GM18867 (cell line): ENCODE data around the gene CCNA2.

Source experiments
- ATAC-seq: cut with Tn5 transposase; IDR thresholded peaks from one replicate; pipeline ENCODE4 v1.9.1; 2021; ENCODE audit warnings: mild to moderate bottlenecking, moderate library complexity; ENCODE audit not compliant: unreplicated experiment

Gene CCNA2

GRCh38 chr4:121806411-121806810 lies 17.3 kb downstream of the CCNA2 start:
- no peak for ATAC-seq

DNA sequence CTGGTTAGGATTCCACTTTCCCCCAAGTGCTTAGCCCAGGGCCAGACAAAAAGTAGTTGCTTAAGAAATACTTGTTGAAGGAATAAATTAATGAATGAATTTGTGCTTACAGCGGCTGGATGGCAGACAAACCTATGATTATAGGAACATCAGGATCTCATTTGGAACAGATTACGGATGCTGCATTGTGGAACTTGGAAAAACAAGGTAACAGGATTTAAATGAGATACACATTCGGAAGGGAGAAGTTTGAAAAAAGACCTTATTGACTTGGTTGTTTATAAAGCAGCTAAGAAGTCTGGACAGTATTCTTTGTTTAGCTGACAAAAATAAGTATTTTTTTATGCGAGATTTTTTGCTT lies 22.0 kb downstream of the CCNA2 start:
- ATAC-seq, result no peak

GRCh38 chr4:121800961-121801714 lies 22.5 kb downstream of the CCNA2 start, which contains the start of gene EXOSC9:
EXOSC9 (plus strand) TSS chr4:121801323; CDS start chr4:121801425, 102 bp downstream.
- peak; percentile 78 for ATAC-seq

DNA sequence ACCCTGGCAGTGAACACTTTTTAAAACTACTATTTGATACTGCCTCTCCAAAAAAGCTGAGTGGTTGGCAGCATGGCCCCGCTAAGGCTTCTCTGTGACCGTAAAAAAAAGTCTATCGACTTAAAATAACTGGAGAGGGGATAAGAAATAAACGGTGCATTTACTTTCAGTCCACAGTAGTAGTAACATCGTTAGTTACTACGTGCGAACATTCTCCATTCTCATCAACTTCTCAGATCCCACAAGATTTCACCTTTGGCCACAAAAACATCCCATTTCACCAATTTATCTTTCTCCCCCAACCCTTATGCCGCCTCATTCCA lies 23.1 kb downstream of the CCNA2 start:
- ATAC-seq, result peak; percentile 32

DNA sequence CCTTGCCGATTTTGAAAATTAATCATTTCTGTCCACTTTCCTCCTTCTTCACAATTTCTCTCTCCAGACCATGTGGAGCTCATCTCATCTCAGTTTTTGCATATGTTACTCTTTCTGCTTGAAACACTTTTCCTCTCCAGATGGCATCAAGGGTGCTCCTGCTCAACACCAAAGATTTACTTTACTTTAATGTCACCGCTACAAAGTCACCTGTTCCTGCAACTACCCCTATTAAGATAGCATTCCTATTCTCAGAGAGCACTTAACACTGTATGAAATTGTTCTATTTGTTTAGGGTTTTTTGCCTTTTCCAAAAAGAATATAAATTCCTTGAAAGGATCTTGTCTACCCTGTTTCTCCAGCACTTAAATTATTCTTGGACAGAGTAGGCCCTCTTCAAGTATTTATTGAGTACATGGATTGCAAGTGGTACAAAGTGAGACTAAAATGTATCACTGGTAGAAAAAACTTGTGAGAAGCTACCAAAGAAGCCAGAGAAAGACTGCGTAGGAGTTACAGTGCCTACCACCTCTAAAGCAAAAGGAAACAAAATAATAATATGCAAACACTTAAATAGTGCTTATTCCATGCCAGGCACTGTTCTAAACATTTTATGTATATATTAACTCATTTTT lies 23.7 kb downstream of the CCNA2 start:
- ATAC-seq, result peak; percentile 5

DNA sequence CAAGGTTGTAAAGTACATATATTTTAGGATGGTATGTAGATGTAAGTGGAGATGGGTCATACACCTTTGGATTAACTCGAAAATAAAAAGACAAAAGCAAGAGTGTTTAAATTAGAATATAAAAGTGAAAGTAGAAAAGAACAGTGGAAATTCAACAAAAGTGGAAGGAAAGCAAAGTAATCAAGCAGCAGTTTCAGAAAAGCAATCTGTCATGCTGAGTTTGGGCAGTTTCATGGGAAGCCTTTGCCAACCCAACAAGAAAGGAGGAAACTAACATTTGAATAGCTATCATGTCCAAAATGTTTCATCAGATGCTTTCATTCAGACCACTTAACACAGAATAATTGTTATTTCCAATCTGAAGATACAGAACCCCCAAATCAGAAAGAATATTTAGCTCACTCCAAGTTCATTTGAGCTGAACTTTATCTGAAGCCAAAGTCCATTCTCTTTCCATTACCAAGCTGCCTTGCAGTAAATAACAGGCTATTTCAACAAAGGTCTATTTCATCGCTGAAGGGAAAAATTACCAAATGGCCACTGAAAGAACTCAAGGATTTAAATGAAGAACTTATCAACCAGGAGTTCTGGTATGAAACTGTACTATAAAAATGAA lies 24.4 kb downstream of the CCNA2 start:
- ATAC-seq, result no peak

DNA sequence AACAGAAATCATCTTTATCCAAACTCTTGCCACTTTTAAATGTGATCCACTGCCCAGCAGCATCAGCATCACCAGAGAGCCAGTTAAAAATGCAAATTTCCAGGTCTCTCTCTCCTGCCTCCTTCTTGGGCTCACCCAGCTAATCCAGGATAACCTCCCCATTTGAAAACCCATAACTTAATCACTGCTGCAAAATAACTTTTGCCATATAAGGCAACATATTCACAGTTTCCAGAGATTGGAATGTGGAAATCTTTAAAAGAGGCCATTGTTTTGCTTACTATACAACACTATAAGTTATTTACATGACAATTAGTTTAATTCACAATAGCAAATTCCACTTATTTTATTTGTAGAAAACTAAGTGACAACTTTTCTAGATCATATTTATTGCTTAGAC lies 27.4 kb downstream of the CCNA2 start:
- no peak for ATAC-seq

- ATAC-seq, result no peak
Measured at GRCh38 chr4:121794505-121795188, 29.0 kb downstream of the CCNA2 start.

- no peak for ATAC-seq
Measured at GRCh38 chr4:121792966-121793365, 30.7 kb downstream of the CCNA2 start.

- no peak for ATAC-seq
Measured at GRCh38 chr4:121791481-121791880, 32.2 kb downstream of the CCNA2 start.

GRCh38 chr4:121790976-121791375 lies 32.7 kb downstream of the CCNA2 start:
- no peak for ATAC-seq

- ATAC-seq, result no peak
Measured at GRCh38 chr4:121789960-121790829, 33.5 kb downstream of the CCNA2 start.

GRCh38 chr4:121789455-121789854 lies 34.2 kb downstream of the CCNA2 start:
- no peak for ATAC-seq

DNA sequence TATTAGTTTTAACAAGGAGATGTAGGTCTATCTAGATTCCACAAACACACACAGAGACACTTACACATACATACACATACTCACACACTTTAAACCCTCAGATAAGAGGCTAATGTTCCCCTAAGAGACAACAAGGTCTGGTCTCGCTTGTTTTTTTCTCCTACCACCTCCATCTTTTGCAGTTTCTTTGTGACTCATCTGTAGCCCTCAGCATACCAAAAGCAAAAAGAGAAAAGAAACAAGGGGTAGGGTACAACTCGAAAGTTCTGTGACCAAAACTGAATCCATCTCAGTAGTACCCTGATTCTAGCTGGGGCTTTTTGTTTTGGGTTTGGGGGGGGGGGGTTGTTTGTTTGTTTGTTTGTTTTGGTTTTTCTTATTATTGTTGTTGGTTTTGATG lies 34.8 kb downstream of the CCNA2 start:
- peak; percentile 93 for ATAC-seq

GRCh38 chr4:121786221-121786620 lies 37.5 kb downstream of the CCNA2 start:
- ATAC-seq, result no peak

- no peak for ATAC-seq
Measured at GRCh38 chr4:121785479-121785878, 38.2 kb downstream of the CCNA2 start.

GRCh38 chr4:121784975-121785374 lies 38.7 kb downstream of the CCNA2 start:
- ATAC-seq, result no peak

GRCh38 chr4:121784401-121784800 lies 39.3 kb downstream of the CCNA2 start:
- ATAC-seq, result no peak

DNA sequence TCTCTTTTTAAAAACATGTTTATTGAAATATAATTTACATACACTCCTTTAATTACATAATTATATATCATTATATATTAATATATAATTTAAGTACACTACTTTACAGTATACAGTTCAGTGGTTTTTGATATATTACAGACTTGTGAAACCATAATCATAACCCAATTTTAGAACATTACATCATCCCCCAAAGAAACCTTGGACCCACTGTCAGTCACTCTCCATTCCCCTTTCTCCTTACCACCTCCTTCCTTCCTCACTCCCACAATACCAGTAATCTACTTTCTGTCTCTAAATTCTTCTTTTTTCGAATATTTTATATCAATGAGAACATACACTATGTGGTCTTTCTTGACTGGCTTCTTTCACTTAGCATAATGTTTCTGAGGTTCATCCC lies 40.5 kb downstream of the CCNA2 start:
- ATAC-seq, result no peak

DNA sequence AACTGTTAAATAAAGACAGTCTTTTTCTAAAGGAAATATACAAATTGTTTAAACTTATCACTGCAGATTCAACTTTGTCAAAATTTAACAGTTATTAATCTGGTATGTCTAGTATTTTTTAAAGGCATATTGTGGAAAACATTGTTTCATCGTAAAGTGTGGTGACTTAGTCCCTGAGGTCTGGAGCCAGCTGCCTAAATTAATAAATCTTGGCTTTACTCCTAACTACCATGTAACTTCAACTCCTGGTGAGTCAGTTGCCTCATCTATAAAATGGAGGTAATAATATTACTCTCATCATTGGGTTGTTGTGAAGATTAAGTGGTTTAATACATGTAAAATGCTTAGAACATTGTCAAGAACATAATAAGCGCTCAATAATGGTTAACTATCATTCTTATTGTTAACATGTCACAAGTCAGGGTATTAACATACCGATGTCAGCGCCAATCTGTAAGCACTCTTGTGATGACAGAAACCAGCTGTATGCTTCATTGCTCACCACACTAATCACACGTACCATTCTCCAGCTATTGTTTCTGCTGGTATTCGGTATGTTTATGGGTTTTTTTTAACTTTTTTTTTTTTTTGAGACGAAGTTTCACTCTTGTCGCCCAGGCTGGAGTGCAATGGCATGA lies 44.6 kb downstream of the CCNA2 start:
- no peak for ATAC-seq
